Stimulated activated CD8-positive, alpha-beta memory T cell treated with anti-CD3 and anti-CD28 coated beads, Interleukin-7, amount 100 ng/mL, for 4 hours (primary cell): Measurements from ENCODE around the gene CBLB.

Experiments used
- DNase-seq, 2 donors: peaks; one replicate each; pipeline ENCODE4 v3.0.0-alpha.2; 2020; ENCODE audit warnings: low read depth in 2 of 2

The CBLB gene

DNA sequence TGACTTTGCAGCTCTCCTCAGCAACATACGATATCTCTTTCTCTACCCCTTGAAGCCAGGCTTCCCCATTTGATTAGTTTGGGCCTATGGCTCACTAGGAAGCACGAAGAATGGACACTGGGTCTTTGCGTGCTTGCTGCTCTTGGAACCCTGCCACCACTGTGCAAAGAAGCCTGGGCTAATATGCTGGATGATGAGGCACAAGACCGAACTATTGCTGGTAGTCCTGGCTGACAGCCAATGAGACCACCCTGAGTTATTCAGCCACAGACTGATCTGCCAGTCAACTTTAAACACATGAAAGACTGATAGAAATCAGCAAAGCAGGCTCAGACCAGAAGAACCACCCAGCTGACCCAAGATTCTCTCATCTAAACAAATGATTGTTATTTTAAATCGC is 250.3 kb downstream of the CBLB start:
- no peak for DNase-seq

DNA sequence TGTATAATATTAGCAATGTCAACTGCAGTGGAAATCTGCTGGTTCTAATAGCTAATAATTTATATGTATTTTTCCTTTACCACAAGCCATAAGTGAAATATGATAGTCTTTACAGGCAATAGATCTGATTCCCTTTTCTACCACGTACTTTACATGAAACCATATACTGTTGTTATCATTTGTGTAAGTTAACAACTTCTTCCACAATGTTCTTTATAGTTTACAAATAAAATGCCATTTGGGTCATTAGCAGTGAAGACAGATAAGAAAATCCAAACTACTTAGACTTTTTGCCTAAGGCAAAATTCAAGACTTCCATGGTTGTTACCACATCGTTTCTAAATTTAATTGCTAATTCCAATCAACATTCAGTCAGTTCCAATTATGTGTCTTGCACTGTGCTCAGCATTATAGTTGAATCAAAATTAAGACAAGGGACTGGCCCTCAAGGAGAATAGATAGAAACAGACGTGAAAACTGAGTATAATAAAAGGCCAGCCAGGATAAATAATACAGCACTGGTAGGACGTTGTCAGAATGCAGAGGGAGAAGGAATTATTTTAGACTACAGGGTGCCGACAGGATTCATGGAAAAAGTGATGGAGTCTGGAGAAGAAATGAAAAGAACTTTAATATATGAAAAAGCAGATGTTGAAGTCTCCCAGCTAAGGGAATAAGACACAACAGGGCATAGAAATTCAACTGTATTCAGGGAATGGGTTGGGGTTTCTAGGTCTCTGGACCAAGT is 252.3 kb downstream of the CBLB start:
- no peak for DNase-seq

DNA sequence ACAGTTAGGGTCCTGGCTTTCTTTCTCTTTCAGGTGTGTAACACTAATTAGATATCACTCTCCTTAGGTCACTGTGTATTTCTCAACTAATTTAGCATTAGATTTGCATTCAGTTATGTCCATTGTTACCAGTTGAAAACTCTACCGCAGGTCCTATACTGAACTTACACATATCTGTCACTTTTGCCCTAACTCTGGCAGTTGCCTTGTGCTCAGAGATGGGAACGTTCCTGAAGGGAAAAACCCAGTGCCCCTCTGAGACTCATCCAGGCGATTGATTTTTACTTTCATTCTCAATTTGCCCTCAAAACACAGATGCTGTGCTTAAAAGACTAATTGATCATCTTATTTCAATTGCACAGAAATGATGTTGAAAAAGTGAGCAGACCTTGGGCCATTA is 253.0 kb downstream of the CBLB start:
- DNase-seq: no peak

DNA sequence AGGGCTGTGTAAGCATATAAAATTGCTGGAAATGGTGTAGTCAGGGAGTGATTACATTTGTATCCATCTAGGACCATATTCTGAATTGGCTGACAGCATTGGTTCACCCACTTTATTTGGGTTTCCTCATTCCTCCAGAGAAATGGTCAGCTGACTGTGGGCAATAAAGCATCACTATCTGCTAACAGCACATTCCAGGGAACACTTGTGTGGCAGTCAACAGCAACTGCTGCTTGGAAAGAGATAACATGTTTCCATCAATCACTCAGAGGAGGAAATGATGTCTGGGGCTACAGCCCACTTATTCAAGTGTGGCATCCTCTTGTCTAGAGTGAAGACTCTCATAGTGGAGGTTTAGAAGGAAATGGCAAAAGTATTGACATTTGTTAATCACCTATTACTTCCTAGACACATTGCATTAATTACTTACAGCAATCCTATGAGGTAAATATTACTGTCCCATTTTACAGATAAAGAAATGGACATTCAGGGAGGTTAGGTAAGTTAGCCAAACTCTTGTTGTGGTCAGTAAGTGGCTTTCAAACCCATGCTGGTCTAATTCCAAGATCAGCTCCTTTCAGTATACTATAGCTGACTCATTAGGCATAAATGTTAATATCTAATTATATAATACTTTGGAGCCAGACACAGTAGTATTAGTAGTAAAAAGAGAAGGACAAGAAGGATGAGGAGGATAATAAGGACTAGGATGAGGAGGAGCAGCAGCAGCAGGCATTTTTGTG is 254.4 kb downstream of the CBLB start:
- no peak for DNase-seq

DNA sequence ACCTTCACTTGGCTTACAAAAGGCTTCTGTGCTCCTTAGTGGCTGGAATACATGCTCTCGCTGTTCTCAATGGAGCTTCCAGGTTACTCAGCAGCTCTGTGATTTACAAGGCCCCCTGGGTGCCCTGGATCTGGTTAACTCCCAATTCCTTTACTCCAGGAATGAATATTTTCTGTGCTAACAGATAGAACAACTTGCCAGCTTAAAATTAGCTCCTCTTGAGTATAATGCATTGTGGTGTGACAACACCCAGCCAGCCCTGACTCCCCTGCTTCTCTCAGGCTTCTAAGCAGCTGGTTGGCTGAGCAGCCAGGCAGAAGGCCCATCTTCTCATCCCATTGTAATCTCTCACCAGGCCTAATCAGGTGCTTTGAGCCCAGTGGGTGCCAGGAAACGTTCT is 255.7 kb downstream of the CBLB start:
- no peak for DNase-seq

DNA sequence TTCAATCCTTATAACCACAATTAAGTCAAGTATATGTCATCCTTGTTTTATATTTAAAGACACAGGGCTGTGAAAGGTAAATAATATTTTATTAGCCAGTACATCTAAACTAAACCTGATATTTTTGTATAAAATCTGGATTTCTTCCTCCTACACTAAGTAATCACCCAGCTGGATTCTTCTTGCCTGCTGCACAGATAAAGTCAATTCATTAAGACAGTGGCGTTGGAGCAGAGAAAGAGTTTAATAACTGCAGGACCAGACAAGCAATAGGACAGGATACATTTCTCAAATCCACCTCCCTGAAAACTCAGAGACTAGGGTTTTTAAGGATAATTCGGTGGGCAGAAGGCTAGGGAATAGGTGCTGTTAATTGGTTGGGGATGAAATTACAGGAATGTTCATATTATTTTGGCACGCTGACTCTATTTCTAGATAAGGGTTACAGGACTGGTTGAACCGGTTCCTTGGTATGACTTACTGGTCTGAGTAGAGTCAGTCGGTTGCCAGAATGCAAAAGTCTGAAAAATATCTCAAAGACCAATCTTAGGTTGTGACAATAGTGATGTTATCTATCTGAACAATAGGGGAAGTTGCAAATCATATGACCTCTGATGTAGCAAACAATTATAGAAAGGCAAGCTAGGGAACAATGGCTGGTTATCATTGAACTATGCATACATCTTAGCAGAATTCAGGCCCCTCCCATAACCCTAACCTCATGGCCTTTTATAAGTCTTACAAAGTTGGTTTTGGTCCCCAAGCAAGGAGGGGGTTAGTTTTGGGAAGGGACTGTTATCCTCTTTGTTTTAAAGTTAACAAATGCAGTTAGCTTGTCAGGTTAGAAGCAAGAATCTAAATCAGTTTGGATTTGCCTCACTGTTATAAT is 257.3 kb downstream of the CBLB start:
- DNase-seq: no peak

DNA sequence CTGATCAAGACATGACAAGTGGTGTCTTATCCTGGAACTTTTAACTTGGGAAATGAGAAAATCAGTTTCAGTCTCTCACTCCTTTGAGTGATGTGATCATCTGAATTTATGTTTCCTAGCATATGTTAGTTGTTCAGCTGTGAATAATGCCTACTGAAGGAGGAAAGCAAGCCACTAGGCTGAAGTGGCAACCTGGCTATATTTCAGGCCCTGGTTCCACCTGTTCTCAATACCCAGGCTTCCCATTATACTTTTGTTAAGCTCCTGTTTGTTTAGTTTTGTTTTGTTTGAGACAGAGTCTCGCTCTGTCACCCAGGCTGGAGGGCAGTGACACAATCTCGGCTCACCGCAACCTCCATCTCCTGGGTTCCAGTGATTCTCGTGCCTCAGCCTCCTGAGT is 258.3 kb downstream of the CBLB start:
- no peak for DNase-seq

DNA sequence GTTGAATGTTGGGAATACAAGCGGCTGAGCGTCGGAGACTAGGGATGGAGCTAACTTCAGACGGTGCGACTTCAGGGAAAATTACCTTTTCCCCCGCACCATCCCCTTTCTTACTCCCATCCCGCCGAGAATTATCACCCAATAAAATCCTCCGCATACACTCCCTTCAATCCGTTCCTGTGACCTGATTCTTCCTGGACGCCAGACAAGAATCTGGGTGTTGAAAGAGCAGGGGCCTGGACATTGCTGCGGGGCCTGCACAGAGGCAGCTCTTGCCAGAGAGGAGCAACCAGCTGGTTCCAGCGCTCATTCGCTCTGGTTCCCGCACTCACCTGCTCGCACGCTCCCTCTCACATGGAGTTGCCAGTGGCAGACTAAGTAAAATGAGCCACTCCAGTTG is 260.2 kb downstream of the CBLB start:
- DNase-seq: no peak

DNA sequence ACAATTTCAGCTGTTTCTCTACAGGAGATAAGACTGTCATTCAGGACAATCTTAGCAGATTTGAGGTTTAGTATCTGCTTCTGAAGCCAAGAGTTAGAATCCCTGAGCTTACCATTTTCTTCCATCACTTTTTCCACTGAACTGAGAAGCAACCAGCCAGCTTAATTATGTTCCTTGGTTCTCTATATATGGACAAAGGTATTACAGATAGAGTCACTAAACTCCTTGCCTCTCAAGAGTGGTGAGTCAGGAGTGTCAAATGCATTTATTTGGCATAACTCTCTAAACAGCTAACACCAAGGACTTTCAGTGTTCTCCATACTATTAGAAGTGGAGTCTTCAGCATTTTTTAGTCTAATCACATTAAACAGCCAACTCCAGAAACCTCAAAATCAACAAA is 262.8 kb downstream of the CBLB start:
- DNase-seq: no peak
